Inferior parietal cortex (tissue), 1 donor: Measurements from ENCODE around the gene PRIM1.
"Not testable (repeated sequence)": the region's sequence is repeated elsewhere in the genome, so short reads cannot be mapped to it uniquely, and the experiment has no call there.

Experiments used
- DNase-seq: peaks from one replicate; pipeline ENCODE4 v3.0.0-alpha.2; 2016; ENCODE audit errors: extremely low spot score

PRIM1 gene

GRCh38 chr12:56751712-56752598 lies at the start of gene PRIM1:
PRIM1 (minus strand) TSS chr12:56752323; CDS start chr12:56752298, 25 bp downstream.
- DNase-seq: peak; percentile 86

GRCh38 chr12:56800221-56800620 lies 48.1 kb upstream of the PRIM1 start:
- no peak for DNase-seq

GRCh38 chr12:56799345-56799744 lies 47.2 kb upstream of the PRIM1 start:
- not testable (repeated sequence) for DNase-seq

GRCh38 chr12:56795791-56796190 lies 43.7 kb upstream of the PRIM1 start:
- DNase-seq: not testable (repeated sequence)

- not testable (repeated sequence) for DNase-seq
These were observed 43.0 kb upstream of the PRIM1 start for GRCh38 chr12:56795046-56795562.

GRCh38 chr12:56793124-56793523 lies 41.0 kb upstream of the PRIM1 start:
- not testable (repeated sequence) for DNase-seq

GRCh38 chr12:56792678-56793077 lies 40.6 kb upstream of the PRIM1 start:
- DNase-seq: no peak

GRCh38 chr12:56789429-56789828 lies 37.3 kb upstream of the PRIM1 start:
- not testable (repeated sequence) for DNase-seq

GRCh38 chr12:56787498-56787897 lies 35.4 kb upstream of the PRIM1 start:
- DNase-seq: no peak

GRCh38 chr12:56785874-56786273 lies 33.8 kb upstream of the PRIM1 start:
- no peak for DNase-seq

GRCh38 chr12:56785141-56785865 lies 33.2 kb upstream of the PRIM1 start:
- no peak for DNase-seq

- DNase-seq: no peak
These were observed 29.6 kb upstream of the PRIM1 start for GRCh38 chr12:56781726-56782125.

GRCh38 chr12:56778756-56779155 lies 26.6 kb upstream of the PRIM1 start:
- no peak for DNase-seq

- DNase-seq: no peak
These were observed 24.5 kb upstream of the PRIM1 start for GRCh38 chr12:56776654-56777053.

GRCh38 chr12:56775638-56776037 lies 23.5 kb upstream of the PRIM1 start:
- DNase-seq: no peak

- DNase-seq: no peak
These were observed 21.0 kb upstream of the PRIM1 start for GRCh38 chr12:56773113-56773512.

- DNase-seq: no peak
These were observed 20.5 kb upstream of the PRIM1 start for GRCh38 chr12:56772625-56773024.

GRCh38 chr12:56769868-56770267 lies 17.7 kb upstream of the PRIM1 start:
- DNase-seq: no peak

- DNase-seq: no peak
These were observed 16.3 kb upstream of the PRIM1 start for GRCh38 chr12:56768424-56768823.

GRCh38 chr12:56766535-56766934 lies 14.4 kb upstream of the PRIM1 start:
- no peak for DNase-seq

- DNase-seq: no peak
These were observed 11.9 kb upstream of the PRIM1 start for GRCh38 chr12:56763753-56764657.

- DNase-seq: no peak
These were observed 9.7 kb upstream of the PRIM1 start for GRCh38 chr12:56761812-56762211.
